Measurements from ENCODE around the gene RSPH3.
"Not testable (repeated sequence)": the region's sequence is repeated elsewhere in the genome, so short reads cannot be mapped to it uniquely, and the experiment has no call there.

Gene RSPH3

GRCh38 chr6:158972241-158973233 is 27.5 kb downstream of the RSPH3 start:
- DNase-seq, result peak in 1 of 2 experiments; percentile 4

- no peak for DNase-seq
These were observed 29.2 kb downstream of the RSPH3 start for GRCh38 chr6:158970640-158971275.

- no peak for DNase-seq
These were observed 30.9 kb downstream of the RSPH3 start for GRCh38 chr6:158969148-158969547.

- DNase-seq, result no peak
These were observed 36.8 kb downstream of the RSPH3 start for GRCh38 chr6:158963020-158963808.

- DNase-seq, result no peak
These were observed 37.6 kb downstream of the RSPH3 start for GRCh38 chr6:158962371-158962770.

- no peak for DNase-seq
These were observed 40.0 kb downstream of the RSPH3 start for GRCh38 chr6:158960026-158960425.

- no peak for DNase-seq
These were observed 40.5 kb downstream of the RSPH3 start for GRCh38 chr6:158959552-158959951.

- no peak for DNase-seq
These were observed 41.3 kb downstream of the RSPH3 start for GRCh38 chr6:158958504-158959386.

GRCh38 chr6:158955255-158955654 is 44.7 kb downstream of the RSPH3 start:
- no peak for DNase-seq

- DNase-seq, result no peak
These were observed 45.2 kb downstream of the RSPH3 start for GRCh38 chr6:158954753-158955152.

- not testable (repeated sequence) for DNase-seq
These were observed 48.0 kb downstream of the RSPH3 start for GRCh38 chr6:158952011-158952410.

- DNase-seq, result not testable (repeated sequence)
These were observed 48.4 kb downstream of the RSPH3 start for GRCh38 chr6:158951565-158951964.

GRCh38 chr6:158947284-158947683 is 52.7 kb downstream of the RSPH3 start:
- no peak for DNase-seq

- DNase-seq, result no peak
These were observed 56.5 kb downstream of the RSPH3 start for GRCh38 chr6:158943380-158944032.

GRCh38 chr6:158942349-158942748 is 57.7 kb downstream of the RSPH3 start:
- DNase-seq, result no peak

- DNase-seq, result no peak
These were observed 58.8 kb downstream of the RSPH3 start for GRCh38 chr6:158941246-158941645.

GRCh38 chr6:158939255-158940159 is 60.5 kb downstream of the RSPH3 start:
- DNase-seq, result no peak

GRCh38 chr6:158938811-158939254 is 61.2 kb downstream of the RSPH3 start:
- DNase-seq, result no peak

GRCh38 chr6:158938220-158938619 is 61.8 kb downstream of the RSPH3 start:
- no peak for DNase-seq

- no peak for DNase-seq
These were observed 65.8 kb downstream of the RSPH3 start for GRCh38 chr6:158934157-158934556.

Measured in NCI-H187 (cell line).